ENCODE measurements around the gene GRPR.

DNA sequence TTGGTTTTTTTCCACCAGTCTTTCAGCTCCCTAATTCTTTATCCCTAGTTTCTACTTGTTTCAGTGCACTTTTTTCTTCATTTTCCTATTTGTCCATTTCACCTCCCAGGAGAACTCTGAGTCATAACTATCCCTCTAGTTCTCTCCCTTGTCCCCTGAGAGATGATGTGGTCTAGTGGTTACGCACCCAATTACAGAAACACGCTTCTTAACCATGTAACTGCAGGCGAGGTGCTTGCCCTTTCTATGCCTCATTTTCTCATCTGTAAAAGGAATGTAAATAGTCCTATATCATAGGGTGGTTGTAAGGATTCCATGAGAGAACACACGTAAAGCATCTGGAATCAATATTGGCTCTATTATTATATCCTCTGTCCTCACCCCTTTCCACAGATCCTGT lies 8.8 kb upstream of the GRPR start:
- TF ChIP-seq CTCF (IDR thresholded peaks at IDR 0.05; ENCODE audit: insufficient read depth, low read length) (no peak), POLR2AphosphoS5 (IDR thresholded peaks at IDR 0.05; ENCODE audit: low read depth) (no peak)

Data from HL-60 (cell line).